CD4-positive, alpha-beta T cell treated with Interleukin-6 for 4 hours (primary cell): ENCODE measurements around the gene TPSG1.

ENCODE experiments used
- DNase-seq: peaks from one replicate; pipeline ENCODE4 v3.0.0-alpha.2; 2020; ENCODE audit warnings: mixed read lengths

TPSG1 gene

DNA sequence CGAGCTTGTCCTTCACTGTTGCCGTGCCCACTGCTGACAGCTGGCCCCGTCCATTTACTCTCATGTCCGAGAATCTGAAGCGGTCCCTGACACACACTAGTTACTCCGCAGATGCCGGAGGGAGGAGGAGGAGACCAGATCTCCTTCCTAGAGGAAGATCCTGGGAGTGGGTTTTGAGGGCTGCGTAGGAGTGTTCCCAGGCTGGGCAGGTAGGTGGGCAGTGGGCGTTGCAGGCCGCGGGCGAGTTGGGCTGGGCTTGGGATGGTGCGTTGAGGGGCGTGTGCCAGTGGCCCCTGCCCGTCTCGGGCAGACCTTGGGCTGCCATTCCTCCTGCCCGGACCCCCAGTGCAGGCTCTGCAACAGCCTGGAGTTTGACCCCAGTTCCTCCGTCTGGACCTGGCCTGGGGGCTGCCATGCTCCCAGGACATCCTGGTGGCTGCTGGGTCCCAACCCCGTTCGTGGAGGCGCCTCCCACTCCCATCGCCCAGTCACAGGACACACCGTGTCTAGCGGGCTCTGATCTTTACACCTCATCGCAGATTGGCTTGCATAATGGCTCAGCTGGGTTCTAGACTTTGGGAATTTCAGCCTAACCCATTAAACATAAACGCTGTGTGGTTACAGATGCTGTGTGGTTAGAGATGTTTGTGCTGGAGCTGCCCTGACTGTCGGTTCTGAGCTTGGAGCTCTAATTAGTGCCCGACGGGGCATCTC, 49.3 kb downstream of the TPSG1 start:
- no peak for DNase-seq

DNA sequence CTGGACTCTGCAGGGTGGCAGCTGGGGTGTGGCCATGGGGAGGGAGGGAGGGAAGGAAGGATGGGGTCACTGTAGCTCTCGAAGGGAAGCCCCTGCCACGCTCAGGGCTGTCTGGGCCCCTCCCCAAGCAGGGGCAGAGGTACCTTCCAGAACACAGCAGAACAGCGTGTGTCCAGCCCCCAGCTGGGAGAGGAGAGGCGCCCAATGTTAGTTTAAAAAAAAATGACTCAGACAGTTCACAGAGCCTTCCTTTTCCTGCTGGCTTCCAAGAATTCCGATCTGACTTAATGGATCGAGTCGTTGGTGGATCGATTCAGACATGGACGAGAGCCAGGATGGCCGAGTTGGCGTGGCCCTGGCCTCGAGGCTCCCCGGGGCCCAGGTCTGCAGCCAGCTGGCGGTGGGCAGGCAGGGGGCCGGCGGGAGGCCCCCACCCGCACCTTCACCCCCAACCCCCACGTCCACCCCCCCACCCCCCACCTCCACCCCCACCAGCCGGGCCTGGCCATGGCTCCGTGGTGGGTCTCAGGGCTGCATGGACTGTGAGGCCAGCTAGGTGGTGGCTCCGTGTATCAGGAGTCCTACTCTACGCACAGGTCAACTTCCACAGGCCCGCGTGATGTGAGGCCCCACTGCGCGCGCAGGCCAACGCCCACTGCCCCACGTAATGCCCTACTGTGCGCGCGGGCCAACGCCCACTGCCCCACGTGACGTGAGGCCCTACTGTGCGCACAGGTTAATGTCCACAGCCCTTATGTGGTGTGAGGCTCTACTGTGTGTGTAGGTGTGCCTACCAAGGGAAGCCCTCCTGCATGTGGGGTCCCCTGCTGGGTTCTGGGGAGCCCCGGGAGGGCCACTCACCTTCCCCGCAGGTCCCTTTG, 50.4 kb downstream of the TPSG1 start:
- no peak for DNase-seq

DNA sequence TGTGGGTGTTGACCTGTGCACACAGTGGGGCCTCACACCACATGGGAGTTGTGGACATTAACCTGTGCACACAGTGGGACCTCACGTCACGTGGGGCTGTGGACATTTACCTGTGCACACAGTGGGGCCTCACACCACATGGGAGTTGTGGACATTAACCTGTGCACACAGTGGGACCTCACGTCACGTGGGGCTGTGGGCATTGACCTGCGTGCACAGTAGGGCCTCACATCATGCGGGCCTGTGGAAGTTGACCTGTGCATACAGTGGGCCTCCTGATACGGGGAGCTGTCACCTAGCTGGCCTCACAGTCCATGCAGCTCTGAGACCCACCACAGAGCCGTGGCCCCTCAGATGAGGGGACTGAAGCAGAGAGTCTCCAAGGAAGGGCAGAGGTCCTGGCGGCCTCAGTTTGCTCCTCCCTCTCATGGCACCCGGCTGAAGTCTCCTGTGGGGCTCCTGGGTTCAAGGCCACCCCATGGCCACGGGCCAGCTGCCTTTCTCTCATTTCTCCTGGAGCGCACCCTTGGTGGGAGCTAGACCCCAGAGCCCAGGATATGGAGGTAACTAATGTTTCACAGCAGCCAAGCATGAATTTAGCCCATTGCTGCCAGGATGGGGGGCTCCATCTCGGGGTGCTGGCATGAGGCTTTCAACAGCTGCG, 51.1 kb downstream of the TPSG1 start:
- DNase-seq = no peak

DNA sequence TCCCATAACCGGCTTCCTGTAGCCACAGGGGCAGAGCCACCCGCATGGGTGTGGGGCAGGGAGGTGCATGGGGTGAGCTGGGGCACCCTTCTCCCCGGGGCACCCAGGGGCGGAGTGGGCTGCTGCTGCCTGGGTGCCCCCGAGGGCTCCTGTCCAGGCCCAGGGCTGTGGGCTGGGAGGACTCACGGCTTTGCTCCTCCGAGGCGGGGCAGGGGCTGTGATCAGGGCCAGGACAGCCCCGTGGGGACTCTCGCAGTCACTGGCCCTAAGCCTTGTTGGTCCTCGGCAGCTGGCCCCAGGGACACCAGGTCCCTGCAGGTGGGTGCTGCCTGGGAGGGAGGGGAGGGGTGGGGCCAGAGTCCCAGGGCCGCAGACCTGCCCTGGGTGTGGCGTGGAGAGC, 52.4 kb downstream of the TPSG1 start:
- no peak for DNase-seq

DNA sequence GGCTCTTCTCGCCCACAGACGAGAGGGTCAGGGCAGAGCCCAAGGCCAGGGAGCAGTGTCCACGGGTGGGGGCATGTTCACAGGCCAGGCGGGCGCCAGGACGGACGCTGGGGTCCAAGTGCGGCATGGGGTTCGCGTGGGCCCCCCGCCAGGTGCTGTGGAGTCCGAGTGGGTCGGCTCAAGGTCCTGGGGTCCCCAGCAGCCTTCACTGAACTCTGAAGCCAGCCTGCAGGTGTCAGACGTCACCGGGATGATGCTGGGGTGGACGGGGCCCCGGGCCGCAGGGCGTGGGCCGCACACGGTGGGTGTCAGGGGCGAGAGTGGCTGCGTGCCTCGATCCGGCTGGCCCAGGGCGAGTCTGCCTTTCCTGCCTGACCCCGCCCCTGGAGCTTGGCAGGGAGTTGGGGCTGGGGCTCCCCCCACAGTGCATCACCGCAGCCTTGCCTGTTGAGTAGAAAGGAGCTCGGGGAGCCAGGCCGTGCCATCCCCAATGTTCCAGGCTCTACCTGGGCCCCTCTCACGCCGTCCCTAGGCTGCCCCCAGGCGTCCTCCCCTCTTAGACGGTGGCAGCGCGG, 53.1 kb downstream of the TPSG1 start:
- DNase-seq = no peak
